Dermis microvascular lymphatic vessel endothelial cell (primary cell): ENCODE measurements around the gene THAP7. TPM values are rescaled to one million over a fixed set of nuclear protein-coding genes. Genes with fewer than 3 reads are reported as not detected.

Experiments used
- DNase-seq, 2 donors: peaks; one replicate each; pipeline versions ENCODE4 v3.0.0 to v3.0.0-alpha.2; 2010; ENCODE audit warnings: low read depth in 2 of 2
- total RNA-seq: library from RNA; depleted of rRNA; stranded (reverse); fragments of >200 nt; gene quantifications from 2 replicates; pipeline ENCODE4 v1.2.1, GENCODE V29; 2014

The THAP7 gene
- total RNA-seq, 1 donor from 2014 or later = 11.0 TPM

DNA sequence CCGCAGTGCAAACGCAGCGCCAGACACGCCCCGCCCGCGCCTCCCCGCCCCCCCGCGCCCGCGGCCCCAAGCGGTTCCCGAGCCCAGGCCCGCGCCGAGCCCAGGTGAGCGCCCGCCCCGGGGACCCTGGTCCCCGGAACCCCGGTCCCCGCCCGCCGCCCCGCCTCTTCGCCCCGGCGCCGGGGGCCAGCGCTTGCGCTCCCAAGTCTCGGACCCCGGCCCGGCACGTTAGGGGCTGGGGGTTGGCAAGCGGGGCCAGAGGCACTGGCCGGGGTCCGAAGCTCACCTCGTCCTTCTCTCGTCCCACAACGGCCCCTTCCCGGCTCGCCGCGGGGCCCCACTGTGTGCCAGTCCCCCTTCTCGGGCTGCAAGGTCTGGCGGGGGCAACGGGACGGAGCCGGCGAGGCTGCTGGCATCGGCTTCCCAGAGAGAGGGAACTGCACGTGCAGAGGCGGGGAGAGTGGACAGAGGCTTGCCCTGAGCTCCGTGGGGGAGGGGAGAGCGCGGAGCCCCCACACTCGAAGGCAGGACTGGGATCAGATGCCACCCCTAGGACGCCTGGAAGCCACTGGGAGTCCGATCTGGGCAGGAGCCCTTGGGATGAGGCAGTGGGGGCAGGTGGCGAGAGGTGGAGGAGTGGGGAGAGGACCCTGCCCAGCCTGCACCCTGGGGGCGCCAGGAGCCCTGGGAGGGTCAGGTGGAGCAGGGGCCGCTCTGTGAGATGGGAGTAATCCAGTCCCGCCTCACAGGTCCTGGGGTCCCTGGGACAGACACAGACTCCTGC lies 36.6 kb downstream of the THAP7 start:
- no peak for DNase-seq

DNA sequence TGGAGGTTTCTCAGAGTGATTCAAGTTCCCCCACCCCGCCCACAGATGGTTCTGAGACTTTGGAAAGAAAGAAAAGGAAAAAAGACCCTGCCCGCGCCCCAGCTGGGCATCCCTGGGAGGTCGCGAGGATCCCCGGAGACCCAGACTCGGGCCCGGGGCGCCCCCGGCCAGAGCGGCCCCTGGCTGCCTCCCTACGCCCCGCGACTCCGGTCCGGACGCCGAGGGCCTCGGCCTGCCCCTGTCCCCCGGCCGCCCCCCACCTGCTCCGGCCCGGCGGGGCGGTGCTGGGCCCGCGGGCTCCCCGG lies 37.2 kb downstream of the THAP7 start:
- DNase-seq = no peak

DNA sequence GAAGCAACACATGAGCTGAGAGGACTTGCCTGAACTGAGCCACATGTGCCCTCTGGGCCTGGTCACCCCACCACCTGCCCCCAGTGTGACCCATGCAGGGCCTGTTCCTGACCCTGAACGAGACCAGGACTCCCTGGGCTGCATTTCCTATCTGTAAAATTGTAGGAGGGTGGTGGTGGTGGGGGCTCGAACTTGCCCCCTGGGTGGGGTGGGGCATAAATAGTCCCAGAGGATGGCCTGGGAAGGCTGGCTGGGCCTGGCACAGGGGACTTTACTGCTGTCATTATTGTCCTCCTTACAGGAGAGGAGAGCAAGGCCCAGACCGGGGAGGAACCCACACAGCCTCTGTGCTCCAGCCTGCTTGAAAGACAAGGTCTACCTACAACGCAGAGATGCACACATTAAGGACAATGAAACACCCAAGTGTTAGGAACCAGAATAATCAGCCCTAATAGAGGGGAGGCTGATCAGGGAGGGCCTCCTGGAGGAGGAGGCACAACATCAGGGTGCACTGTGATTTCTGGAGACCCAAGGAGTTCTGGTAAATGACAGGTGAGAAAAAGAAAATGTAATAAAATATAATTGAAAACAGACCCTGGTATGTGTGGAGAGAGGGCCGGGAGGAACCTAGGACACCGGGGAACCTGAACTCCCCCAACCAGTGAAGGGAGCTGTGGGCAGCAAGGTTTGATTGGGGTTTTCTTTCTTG lies 37.7 kb downstream of the THAP7 start:
- no peak for DNase-seq

DNA sequence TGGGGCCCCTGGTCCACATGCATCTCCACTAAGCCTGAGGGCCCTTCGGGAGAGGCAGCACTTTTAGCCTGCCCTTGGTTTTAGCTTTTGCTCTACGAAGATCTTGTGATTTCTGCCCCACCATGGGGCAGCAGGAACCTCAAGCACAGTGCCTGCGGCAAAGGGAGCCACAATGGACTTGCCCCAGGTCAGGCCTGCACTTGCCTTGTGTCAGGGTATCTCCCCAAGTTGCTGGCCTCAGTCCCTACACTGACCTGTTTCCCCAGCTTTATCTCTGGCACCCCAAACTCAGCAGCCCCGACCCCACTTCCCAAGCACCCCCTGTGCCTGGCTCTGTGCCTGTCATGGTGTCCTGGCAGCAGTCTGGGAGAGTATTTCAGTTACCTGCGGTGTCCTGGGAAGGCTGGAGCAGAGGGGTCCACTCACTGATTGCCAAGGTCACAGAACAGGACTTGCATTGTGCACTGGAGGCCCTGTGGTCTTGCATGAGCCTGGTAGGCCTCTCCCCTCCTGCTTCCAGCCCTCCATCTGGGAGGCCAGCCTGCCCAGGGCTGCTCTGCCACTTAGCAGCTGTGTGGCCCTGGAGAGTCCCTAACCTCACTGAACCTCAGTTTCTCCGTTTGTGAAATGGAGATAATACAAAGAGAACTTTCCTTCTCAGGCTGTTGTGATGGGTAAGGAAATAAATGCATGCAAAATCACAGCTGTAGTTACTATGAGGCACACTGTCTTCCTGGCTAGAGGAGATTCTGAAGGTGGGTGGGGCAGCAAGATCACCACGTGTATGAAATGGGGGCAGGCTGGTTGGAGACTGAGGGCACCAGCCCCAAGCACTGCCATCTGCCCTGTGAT lies 38.5 kb downstream of the THAP7 start:
- no peak for DNase-seq

DNA sequence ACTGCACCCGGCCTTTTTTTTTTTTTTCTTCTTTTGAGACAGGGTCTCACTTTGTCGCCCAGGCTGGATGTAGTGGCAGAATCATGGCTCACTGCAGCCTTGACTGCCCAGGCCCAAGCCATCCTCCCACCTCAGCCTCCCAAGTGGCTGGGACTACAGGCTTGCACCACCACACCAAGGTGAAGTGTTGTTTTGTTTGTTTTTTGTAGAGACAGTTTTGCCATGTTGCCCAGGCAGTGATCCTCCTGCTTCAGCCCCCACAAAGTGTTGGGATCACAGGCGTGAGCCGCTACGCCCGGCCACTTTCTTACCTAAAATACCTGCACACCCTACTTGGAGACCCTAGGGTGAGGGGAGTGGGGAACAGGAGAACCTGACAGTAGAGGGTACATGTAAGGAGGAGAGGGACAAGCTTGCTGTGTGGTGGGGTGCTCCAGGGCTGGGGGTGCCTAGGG lies 39.4 kb downstream of the THAP7 start:
- no peak for DNase-seq

DNA sequence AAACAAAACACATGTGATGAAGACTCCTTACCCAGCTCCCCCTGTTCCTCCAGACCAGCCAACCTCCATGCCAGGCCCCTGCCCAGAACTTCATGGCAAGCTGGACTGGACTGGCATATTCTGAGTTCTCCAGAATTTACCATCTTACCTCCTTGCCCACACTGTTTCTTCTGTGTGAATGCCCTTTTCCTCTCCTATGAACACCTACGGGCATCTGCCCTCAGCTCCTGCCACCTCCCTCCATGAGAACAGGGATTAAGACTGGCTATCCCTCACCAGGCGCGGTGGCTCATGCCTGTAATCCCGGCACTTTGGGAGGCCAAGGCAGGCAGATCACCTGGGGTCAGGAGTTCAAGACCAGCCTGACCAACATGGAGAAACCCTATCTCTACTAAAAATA lies 41.3 kb downstream of the THAP7 start:
- DNase-seq = no peak

DNA sequence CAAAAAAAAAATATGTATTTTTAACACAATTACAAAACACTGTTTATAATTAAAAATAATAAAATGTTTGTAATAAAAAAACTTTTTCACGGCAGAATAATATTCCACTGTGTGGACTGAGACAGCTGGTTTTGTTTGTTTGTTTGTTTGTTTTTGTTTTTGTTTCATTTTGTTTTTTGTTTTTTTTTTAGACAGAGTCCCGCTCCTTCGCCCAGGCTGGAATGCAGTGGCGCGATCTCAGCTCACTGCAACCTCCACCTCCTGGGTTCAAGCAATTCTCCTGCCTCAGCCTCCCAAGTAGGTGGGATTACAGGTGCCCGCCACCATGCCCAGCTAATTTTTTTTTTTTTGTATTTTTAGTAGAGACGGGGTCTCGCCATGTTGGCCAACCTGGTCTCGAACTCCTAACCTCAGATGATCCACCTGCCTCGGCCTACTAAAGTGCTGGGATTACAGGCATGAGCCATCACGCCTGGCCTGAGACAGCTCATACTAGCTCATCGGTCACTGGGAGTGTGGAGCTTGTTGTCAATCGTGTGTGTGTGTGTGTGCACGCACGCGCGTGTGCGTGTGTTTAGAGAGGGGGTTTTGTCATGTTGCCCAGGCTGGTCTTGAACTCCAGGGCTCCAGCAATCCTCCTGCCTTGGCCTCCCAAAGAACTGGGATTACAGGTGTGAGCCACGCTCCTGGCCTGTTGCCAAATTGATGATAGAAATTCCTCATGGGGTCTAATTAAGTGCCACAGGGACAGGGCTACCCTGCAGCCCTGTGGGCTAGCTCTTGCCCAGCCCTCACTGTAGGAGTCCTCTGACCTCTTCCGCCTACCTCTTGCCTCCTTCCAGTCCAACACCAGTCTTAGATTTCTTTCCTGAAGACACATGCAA lies 42.1 kb downstream of the THAP7 start:
- no peak for DNase-seq

DNA sequence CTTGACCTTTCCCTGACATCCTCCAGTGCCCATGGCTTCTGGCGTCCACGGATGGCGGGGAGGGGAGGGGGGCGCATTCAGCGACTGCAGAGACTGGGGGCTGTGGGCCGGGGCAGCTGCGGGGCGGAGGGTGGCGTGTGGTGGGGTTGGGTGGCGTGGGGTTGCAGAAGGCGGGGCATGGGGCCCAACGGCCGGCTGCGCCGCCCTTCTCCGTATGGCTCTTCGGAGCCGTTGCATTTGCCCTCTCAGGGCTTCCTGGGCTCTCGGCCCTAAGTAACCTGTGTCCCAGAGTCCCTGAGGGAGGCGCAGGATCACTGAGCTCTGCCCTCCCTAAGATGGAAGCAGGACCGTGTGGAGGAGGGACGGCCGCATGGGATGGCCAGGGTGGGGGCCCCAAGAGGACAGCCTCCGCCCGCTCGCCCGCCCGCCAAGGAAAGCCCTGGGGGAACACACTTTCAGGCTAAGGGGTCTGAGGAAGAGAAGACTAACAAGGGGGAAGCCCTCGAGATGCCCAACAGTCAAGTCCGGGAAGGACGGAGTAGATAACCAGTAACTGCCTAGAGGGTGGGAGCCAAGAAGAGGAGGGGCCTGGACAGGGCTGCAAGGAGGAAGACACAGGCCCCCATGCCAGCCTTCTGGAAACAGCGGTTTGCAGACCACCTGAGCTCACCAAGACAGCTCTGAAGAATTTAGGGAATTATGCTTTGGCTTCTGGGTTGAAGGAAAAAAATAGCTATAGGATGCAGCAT lies 44.1 kb downstream of the THAP7 start:
- no peak for DNase-seq

DNA sequence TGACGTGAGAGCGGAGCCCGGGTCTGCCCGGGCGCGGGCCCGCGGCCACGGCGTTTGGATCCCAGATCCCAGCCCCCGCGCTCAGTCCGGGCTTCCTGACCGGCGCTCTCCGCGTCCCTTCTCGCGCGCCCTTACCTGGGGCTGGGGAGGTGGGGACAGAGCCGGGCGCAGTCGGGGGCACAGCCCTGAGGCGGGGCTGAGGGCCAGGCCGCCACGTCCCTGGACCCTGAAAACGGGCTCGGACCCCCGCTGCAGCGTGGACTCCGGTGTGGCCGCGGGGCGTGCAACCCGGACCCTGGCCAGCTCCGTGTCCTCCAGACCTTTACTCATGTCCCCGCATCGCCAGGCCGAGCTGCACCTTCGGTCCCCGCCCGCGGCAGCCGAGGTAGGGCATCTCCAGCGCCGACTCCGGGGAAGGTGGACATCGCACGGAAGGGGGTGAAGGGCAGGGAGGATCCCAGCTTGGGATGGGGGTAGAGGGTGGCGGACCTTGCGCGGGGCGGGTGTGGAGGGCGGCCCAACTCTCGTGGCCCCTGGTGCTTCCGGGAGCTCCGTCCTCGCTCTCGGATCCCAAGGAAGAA lies 44.7 kb downstream of the THAP7 start:
- DNase-seq = no peak

DNA sequence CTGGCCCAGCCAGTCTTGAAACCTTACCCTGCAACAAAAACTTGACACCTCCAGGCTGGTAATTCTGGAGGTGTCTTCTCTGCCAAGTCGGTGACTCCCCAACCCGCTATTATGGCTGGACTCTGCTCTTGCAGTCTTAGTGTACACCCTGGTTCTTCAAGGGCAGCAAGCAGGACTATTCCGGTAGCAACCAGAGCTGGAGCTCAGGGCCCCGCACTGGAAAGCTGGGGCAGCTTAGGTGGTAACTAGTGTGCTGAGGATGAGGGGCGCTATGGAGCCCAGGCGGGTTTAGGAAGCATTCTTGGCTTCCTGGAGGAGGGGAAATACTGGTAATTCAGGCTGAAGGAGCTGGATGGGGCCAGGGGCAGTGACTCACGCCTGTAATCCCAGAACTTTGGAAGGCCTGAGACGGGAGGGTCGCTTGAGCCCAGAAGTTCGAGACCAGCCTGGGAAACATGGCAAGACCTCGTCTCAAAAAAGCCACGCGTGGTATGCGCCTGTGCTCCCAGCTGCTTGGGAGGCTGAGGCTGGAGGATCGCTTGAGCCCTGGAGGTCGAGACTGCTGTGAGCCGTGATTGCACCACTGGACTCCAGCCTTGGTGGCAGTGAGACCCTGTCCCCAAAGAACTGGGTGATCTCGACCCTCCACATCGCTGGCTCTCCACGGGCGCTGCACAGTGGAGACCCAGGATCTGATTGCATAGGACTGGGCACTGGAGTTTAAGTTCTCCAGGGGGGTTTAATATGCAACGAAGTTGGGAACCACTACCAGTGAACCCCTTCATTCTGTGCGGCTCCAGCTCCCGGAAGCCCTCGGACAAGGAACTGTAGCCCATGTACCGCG lies 45.4 kb downstream of the THAP7 start:
- peak in 1 of 2 donors; percentile 16 for DNase-seq

DNA sequence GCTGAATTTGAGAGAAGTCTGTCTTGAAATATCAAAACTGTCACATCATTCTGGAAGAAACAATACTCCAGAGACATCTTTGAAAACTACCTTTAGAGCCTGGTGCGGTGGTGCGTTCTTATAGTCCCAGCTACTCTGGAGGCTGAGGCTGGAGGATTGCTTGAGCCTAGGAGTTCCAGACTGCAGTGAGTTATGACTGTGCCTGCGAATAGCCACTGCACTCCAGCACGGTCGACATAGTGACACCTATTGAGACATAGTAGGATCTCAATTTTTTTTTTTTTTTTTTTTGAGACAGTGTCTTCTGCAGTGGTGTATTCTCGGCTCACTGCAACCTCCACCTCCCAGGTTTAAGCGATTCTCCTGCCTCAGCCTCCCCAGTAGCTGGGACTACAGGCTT lies 46.4 kb downstream of the THAP7 start:
- no peak for DNase-seq

DNA sequence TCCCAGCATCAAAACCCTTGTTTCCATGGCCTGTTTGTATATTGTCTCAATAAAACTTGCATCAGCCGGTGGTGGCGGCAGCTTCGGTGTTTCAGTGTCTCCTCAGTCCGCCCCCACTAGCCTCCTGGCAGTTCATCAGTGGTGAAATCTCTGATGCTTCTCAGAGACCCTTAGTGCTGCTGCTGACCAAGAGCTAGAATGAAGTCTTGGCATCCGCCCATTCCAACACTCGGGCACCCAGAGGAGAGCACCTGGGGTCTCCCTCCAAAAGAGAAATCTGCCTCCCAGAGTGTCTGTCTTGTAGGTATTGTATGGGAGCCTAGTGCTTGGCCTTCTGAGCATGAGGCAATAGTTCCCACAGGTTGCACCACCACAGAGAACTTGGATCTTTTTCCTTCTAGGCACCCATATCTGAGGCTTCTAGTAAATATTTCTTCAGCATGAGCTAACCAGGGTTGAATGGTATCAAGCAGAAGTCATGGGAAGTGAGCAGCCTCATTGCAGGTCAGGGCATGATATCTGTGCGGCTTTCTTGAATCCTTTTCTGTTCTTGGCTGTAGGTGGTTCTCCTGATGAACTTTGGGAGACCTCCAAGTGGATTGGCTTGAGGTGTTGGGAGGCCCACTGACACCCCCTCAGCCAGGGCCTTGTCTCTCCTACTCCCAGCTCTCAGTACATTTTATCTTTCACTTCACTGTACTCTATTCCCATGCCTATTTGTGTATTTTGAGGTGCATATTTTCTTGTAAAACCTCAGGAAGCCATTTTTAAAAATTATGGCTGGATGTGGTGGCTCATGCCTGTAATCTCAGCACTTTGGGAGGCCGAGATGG lies 48.0 kb downstream of the THAP7 start:
- no peak for DNase-seq

DNA sequence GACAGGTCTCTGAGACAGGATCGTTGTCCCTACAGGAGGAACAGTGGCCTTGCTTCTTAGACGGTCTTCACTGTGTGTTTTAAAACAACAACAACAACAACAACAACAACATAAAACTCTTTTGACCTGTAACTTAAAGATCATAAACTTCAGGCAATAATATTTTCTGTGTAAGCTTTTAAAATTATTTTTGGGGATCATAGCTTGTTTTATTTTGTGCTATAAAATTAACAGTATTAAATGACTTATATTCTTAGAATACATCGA lies 48.6 kb downstream of the THAP7 start:
- no peak for DNase-seq

DNA sequence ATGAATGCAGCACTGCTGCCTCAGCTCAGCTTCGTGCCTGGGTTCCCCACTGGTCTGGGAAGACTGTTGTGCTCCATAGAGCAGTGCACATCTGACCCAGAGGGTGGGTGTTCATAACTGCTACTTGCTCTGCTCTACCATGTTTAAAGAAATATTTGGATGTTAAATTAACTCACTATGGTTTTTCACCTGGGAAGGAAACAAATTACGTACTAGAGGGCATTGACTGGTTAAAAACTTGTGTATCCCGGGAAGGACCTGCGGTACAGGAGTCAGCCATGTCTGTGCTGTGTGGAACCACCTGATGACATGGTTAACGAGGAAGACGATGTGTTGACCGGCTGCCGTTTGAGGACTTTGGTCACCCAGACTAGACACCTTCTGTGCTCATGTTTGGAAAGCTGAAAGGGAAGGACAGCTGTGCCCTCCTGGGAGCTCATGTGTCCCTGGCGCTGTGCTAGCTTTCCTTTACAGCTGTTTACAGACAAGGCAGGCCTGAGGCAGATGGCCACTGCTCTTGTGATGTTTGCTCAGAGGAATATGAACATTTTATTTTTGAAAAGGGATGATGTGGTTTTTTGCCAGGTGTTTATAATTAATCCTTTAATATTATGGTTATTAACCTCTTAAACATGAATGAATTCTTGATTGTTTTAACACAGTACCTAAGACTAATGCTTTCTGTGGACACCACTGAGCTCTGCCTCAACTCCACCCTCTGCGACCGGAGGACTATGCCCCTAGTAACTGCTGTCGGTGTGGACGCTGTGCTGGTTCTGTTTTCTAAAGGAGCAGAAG lies 49.2 kb downstream of the THAP7 start:
- DNase-seq = no peak

DNA sequence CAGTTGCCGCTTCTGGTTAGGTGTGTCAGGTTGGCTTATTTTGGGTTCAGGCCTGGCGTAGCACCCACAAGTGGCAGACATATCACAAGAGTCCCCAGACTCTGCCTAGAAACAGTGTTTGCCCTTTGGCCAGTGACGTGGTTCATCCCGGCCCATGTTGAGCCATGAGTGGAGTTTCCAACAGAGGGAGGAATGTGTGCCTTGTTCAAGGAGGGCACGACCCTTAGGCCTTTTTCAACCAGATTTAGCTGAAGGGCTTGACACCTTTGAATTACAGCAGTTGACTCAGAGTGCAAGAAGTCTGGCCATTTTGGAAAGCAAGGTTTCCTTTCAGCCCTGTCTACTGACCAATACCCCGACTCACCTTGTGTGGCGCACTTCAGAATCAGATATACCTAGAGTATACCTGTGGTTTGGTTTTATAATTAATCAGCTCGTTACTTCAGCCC lies 50.0 kb downstream of the THAP7 start:
- DNase-seq = no peak

DNA sequence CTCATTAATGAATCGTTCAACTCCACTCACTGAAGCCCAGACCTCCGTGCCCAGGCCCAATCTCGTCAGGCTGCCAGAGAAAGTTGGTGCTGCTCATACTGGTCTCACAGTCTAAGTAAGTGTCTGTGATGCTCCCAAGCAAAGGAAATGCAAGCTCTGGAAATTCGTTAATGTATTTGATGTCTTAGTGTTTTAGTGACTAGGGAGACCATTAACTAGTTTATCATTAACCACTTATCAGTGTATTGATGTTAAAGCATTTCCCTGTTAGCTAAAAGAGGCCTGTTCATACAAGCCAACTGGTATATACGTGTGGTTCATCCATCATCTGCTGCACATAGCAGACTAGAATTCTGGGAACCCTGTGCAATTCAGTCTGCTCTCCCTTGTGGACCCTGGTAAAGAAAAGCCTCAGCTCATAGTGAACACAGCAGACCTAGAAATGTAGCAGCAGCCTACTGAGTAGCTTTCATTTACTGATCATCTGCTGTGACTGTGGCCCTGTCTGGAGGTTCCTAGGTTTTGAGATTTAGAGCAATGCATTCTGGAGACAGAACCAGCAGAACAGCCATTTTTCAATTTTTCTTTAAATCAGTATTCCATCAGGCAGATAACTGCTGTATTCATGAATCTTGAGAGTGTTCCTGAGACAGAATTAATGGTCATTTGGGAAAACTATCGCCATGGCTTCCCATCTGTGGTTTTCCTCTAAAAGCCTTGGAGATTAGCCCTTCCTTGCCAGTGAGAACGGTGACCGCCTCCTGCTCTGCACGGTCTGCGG lies 50.6 kb downstream of the THAP7 start:
- no peak for DNase-seq

DNA sequence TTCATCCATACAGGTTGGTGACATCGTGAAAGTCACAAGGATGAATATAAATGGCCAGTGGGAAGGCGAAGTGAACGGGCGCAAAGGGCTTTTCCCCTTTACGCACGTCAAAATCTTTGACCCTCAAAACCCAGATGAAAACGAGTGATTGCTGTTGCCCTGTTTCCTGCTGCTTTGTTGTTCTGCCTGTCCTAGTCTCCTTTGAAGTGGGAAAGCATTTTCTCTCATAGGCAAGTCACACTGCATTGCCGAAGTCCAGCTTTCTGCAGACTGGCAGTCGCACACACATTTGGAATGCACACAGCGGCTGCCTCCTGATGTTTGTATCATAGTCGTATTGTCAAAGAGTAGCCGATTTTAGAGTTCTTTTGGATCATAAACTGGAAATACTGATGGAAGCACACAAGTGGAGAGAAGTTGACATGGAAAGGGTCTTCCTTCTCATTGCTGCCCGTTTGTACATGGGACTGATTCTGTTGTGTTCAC lies 52.2 kb downstream of the THAP7 start:
- no peak for DNase-seq
